ENCODE data around the gene TMEM244.

GRCh38 chr6:129882510-129883023 lies 21.5 kb upstream of the TMEM244 start:
- TF ChIP-seq EZH2 (IDR thresholded peaks at IDR 0.05; ENCODE audit: low read length, unreplicated experiment) (no peak), CTCF (conservative IDR thresholded peaks at IDR 0.05; ENCODE audit: low read depth, low read length) (no peak), EZH2phosphoT487 (IDR thresholded peaks at IDR 0.05; ENCODE audit: borderline replicate concordance, low read length) (no peak)
